GM19438 (cell line): ENCODE measurements around the gene SNORC.

Experiments
- ATAC-seq: cut with Tn5 transposase; IDR thresholded peaks from one replicate; pipeline ENCODE4 v1.9.1; 2021; ENCODE audit warnings: low read depth; ENCODE audit not compliant: unreplicated experiment

SNORC gene

DNA sequence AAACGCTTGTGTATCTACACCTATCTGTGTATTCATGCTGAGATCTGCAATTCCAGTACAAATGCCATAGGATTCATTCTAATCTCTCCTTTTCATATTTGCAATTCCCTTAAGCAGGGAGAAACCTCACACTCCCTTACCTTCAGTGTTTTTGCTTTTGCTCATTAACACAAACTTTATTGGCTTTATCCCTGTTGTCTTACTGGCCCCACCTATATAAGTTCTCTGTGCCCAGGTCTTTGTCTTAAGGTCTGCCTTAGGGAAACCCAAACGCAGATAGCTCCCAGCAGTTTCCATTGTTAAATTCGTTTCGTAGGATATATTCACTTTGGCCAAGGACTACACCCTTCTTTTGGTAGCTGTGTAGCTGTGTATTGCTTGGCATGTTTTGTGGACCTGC, 4.0 kb upstream of the SNORC start:
- ATAC-seq = no peak

GRCh38 chr2:232869138-232870017, 686 bp upstream of the SNORC start:
- no peak for ATAC-seq

GRCh38 chr2:232870766-232871371, 805 bp downstream of the SNORC start:
- ATAC-seq = no peak

GRCh38 chr2:232871418-232871834, 1.4 kb downstream of the SNORC start:
- ATAC-seq = no peak

DNA sequence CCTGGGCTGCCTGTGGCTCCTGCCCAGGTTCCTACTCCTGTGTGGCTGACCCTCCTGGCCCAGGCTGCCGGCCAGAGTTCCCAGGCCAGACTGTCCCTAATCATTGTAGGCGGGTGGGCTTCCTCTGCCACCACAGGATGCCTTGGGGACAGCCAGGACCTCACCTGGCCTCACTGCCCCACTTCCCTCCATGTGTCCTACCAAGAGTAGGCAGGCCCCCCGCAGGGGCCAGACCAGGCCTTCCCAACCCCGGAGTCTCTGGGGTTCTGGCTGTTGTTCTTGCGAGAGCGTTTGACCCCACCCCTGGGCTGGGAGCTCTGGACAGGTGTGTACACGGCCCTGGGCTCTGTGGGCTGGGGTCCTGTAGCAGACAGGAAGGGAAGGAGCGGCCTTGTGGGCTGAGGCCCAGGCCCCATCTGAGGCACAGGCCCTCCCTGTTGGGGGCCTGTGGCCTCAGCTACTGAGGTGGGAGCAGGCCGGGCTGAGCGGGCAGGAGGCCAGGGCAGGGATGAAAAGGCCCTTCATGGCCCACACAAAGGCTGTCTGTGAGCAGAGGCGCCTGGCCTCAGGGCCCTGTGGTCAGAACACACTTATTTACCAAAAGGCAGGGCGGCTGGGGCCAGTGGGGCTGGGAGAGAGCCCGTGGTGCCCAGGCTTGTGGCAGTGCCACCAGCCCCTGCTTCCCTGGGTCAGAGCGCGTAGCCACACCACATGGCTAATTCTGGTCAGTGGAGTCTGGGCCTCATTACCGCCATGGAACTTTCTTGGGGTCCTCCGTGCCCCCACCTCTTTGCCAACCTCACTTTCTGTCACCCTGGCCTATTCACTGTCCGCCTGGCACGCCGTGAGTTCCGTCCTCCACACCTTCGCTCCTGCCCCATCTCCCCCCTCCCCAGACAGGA, 2.0 kb downstream of the SNORC start:
- no peak for ATAC-seq

DNA sequence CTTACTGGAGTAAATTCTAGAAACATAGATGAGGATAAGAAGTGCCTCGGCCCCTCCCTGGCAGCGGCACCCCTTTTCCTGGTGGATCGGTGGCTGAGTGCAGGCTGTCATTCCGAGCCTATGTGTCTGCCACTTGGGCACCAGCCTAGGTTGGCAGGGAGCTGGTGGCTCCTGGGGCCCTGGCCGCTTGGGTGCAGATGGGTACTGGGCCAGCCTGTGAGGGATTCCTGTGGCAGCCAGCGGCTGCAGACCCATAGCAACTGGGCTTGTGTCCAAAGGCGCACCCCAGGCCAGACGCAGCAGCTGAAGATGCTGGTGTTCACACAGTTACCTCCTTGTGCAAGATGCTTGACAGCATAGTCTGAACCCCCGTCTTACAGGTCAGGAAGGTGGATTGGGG, 2.8 kb downstream of the SNORC start:
- ATAC-seq = no peak

GRCh38 chr2:232873292-232873908, 3.3 kb downstream of the SNORC start:
- no peak for ATAC-seq

DNA sequence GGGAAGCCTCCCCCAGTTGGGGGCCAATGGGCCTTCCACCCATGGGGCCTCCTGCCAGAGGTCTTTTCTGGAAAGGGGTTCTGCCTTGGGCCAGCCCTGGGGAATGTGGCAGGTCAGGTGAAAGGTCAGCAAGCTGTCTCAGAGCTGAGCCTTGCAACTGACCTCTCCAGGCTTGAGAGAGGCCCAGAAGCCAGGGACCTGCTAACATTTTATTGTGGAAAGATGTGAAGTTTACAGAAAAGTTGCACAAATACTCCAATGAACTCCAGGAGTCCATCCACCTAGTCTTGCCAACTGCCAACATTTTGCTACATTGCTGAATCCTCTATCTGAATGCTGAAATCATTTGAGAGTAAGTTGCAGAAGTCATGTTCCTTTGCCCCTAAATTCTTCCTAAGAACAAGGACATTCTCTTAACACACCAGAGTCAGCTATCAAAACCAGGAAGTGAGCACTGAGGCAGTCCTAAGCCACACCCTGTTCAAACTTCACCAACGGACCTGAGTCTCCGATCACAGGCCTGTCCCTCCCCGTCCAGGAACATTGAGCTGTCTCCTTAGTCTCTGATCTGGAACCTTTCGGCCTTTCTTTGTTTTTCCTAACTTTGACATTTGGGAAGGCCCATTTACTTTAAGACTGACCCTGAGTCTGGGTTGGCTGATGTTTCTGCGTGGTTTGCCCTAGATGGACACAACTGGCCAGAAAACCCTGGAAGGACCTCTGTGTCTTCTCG, 4.0 kb downstream of the SNORC start:
- no peak for ATAC-seq

- no peak for ATAC-seq
Observed at GRCh38 chr2:232874677-232875223, 4.7 kb downstream of the SNORC start.

- ATAC-seq = no peak
Observed at GRCh38 chr2:232875256-232876121, 5.4 kb downstream of the SNORC start.

DNA sequence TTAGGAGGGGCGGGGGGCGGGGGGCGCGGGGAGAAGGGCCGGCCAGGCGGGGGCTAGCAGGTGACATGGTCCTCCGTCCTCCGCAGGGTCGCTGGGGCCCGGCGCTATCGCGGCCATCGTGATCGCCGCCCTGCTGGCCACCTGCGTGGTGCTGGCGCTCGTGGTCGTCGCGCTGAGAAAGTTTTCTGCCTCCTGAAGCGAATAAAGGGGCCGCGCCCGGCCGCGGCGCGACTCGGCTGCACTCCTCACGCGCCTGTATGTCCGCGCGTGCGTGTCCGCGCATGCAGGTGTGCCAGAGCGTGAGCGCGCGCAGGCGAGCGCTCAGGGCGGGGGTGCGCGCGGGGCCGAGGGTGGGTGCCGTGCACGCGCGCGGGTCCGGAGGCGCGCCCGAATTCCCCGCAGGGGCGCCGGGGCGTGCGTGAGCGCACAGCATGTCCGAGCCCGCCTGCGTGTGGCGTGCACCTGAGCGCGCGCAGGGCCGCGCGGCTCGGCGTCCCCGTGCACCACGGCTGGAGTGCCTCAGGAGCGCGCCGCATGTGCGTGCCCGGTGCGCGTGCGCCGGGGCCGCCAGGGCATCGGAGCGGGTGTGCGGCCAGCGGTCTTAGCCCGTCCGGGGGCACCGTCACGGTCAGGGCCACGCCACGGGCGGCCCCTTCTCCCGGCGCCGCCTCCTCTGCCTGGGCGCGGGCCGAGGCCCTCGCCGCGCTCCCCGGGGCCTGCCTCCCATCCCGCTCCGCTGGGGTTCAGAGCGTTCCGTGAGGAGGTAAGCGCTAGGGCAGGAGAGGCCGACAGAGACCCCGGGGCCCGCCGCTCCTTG, 6.3 kb downstream of the SNORC start:
- no peak for ATAC-seq

- no peak for ATAC-seq
Observed at GRCh38 chr2:232876978-232877441, 6.9 kb downstream of the SNORC start.

- ATAC-seq = no peak
Observed at GRCh38 chr2:232877940-232878511, 8.0 kb downstream of the SNORC start.

- no peak for ATAC-seq
Observed at GRCh38 chr2:232878855-232879617, 9.0 kb downstream of the SNORC start.

GRCh38 chr2:232879618-232880494, 9.8 kb downstream of the SNORC start:
- ATAC-seq = no peak
